ENCODE measurements around the gene TMEM35B. TPM values are rescaled to one million over a fixed set of nuclear protein-coding genes. Genes with fewer than 3 reads are reported as not detected.
"Not testable (repeated sequence)": the region's sequence is repeated elsewhere in the genome, so short reads cannot be mapped to it uniquely, and the experiment has no call there.

Gene TMEM35B
- total RNA-seq, 2 donors from 2014 or later, result 28.2 to 31.3 TPM

DNA sequence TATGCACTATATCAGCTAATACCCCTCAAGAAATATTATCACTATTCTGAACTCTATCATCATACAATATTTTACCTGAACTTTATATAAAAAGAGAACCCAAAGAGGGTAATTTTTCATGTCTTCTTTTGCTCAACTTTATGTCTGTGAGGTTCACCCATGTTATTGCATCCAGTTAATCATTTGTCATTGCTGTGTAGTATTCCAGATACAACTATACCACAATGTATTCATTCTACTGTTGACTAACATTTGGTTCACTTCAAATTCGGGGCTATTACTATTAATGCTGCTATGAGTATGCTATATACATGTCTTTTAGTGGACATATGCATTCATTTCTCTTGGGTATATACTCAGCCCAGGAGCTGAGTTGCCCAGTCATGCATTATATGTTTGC, 34.7 kb downstream of the TMEM35B start:
- WGBS, 2 experiments (ENCODE audit: insufficient coverage in 1 of 2, insufficient read length in 1 of 2), result 63% methylated on average over 1 of the region's 1 CpG; no CpG with 5 or more reads in 1 of the 2 experiments
- Mint-ChIP-seq H3K9me3 (peaks cover 8% of the 10 kb centered on the region), H3K36me3 (ENCODE audit: low read depth) (no peaks in the 10 kb centered on the region), H3K4me3 (no peak overlapping the region), H3K27ac (no peak overlapping the region), H3K4me1 (no peaks in the 10 kb centered on the region), H3K27me3 (ENCODE audit: insufficient read depth) (peaks cover 12% of the 10 kb centered on the region)
- H3K36me3 ChIP-seq (ENCODE audit: control insufficient read depth, insufficient read depth, low read length), result no peaks in the 10 kb centered on the region
- H3K9ac ChIP-seq (ENCODE audit: extremely low read depth, low read length, poor library complexity, severe bottlenecking), result no peak overlapping the region
- H3K4me3 ChIP-seq (ENCODE audit: low read length), result no peak overlapping the region
- H3K9me3 ChIP-seq (ENCODE audit: control insufficient read depth, low read length), result no peaks in the 10 kb centered on the region
- no peak for DNase-seq
- H3K27ac ChIP-seq (ENCODE audit: low read depth, low read length), result no peak overlapping the region
- no peaks in the 10 kb centered on the region for H3K27me3 ChIP-seq (ENCODE audit: control insufficient read depth, insufficient read depth, low read length, poor library complexity, severe bottlenecking)
- TF ChIP-seq, protein P1, sequence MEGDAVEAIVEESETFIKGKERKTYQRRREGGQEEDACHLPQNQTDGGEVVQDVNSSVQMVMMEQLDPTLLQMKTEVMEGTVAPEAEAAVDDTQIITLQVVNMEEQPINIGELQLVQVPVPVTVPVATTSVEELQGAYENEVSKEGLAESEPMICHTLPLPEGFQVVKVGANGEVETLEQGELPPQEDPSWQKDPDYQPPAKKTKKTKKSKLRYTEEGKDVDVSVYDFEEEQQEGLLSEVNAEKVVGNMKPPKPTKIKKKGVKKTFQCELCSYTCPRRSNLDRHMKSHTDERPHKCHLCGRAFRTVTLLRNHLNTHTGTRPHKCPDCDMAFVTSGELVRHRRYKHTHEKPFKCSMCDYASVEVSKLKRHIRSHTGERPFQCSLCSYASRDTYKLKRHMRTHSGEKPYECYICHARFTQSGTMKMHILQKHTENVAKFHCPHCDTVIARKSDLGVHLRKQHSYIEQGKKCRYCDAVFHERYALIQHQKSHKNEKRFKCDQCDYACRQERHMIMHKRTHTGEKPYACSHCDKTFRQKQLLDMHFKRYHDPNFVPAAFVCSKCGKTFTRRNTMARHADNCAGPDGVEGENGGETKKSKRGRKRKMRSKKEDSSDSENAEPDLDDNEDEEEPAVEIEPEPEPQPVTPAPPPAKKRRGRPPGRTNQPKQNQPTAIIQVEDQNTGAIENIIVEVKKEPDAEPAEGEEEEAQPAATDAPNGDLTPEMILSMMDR (conservative IDR thresholded peaks at IDR 0.05), result no peak
- H3K4me1 ChIP-seq (ENCODE audit: control insufficient read depth, insufficient read depth, low read length), result no peaks in the 10 kb centered on the region

DNA sequence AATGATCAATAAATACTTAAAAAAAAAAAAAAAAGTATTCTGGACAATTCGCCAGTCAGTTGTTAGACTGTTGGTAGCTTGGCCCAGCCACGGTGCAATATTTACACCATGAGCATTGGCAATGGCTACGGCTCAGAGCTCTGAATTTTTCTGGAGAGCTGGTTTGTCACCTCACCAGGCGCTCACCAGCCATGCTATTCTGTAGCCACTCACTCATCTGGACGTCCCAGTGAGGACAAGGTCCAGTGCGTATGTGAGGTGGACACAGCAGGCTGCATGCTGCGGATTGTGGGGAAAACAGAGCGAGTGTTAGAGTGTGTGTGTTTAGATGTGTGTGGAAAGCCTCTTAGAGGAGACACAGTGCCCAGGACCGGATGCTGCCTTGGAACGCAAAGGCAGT, 36.4 kb downstream of the TMEM35B start:
- H3K9ac ChIP-seq (ENCODE audit: extremely low read depth, low read length, poor library complexity, severe bottlenecking); H3K9me3 Mint-ChIP-seq; H3K4me3 ChIP-seq (ENCODE audit: low read length); DNase-seq; H3K27ac ChIP-seq (ENCODE audit: low read depth, low read length); H3K4me3 Mint-ChIP-seq; H3K36me3 Mint-ChIP-seq (ENCODE audit: low read depth); H3K9me3 ChIP-seq (ENCODE audit: control insufficient read depth, low read length); H3K36me3 ChIP-seq (ENCODE audit: control insufficient read depth, insufficient read depth, low read length); H3K27ac Mint-ChIP-seq; H3K4me1 Mint-ChIP-seq; H3K27me3 Mint-ChIP-seq (ENCODE audit: insufficient read depth); H3K4me1 ChIP-seq (ENCODE audit: control insufficient read depth, insufficient read depth, low read length); H3K27me3 ChIP-seq (ENCODE audit: control insufficient read depth, insufficient read depth, low read length, poor library complexity, severe bottlenecking): not testable (repeated sequence)
- 88% methylated on average over 4 to 10 of the region's 10 CpGs for WGBS, 2 experiments (ENCODE audit: insufficient coverage in 1 of 2, insufficient read length in 1 of 2)

DNA sequence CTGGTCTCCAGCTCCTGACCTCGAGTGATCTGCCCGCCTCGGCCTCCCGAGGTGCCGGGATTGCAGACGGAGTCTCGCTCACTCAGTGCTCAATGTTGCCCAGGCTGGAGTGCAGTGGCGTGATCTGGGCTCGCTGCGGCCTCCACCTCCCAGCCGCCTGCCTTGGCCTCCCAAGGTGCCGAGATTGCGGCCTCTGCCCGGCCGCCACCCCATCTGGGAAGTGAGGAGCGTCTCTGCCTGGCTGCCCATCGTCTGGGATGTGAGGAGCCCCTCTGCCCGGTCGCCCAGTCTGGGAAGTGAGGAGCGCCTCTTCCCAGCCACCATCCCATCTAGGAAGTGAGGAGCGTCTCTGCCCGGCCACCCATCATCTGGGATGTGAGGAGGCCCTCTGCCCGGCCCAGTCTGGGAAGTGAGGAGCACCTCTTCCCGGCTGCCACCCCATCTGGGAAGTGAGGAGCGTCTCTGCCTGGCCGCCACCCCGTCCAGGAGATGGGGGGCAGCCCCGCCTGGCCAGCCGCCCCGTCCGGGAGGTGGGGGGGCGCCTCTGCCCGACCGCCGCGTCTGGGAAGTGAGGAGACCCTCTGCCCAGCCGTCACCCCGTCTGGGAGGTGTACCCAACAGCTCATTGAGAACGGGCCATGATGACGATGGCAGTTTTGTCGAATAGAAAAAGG, 37.4 kb downstream of the TMEM35B start:
- H3K4me3 Mint-ChIP-seq; H3K4me3 ChIP-seq (ENCODE audit: low read length); H3K9ac ChIP-seq (ENCODE audit: extremely low read depth, low read length, poor library complexity, severe bottlenecking); DNase-seq; H3K27ac Mint-ChIP-seq; H3K9me3 ChIP-seq (ENCODE audit: control insufficient read depth, low read length); H3K36me3 ChIP-seq (ENCODE audit: control insufficient read depth, insufficient read depth, low read length); H3K4me1 ChIP-seq (ENCODE audit: control insufficient read depth, insufficient read depth, low read length); H3K27me3 Mint-ChIP-seq (ENCODE audit: insufficient read depth); H3K27me3 ChIP-seq (ENCODE audit: control insufficient read depth, insufficient read depth, low read length, poor library complexity, severe bottlenecking); H3K27ac ChIP-seq (ENCODE audit: low read depth, low read length); H3K36me3 Mint-ChIP-seq (ENCODE audit: low read depth); H3K4me1 Mint-ChIP-seq; H3K9me3 Mint-ChIP-seq: not testable (repeated sequence)
- WGBS, 2 experiments (ENCODE audit: insufficient coverage in 1 of 2, insufficient read length in 1 of 2), result 90 to 92% methylated on average over 15 to 41 of the region's 41 CpGs

DNA sequence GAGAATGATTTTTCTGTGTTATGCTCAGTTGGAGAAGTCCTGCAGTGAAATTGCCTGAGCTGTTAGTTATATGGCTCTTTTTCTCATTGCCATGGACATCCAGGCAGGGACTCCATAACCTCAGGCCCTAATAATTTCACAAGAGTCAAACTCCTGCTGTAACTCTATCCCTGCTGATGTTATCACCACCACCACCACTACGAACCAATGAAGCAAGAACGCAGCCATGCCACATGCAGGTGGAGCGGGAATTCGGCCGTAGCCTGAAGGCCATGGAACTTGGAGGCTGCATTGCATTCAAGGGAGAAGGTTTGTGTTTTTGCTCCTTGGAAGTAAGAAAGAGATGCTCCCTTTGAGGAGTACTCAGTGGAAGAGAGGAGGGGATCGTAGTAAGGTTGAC, 38.9 kb downstream of the TMEM35B start:
- WGBS, 2 experiments (ENCODE audit: insufficient coverage in 1 of 2, insufficient read length in 1 of 2), result 95% methylated on average over 6 of the region's 6 CpGs; no CpG with 5 or more reads in 1 of the 2 experiments
- Histone ChIP-seq H3K9ac (ENCODE audit: extremely low read depth, low read length, poor library complexity, severe bottlenecking) (no peak overlapping the region), H3K27ac (ENCODE audit: low read depth, low read length) (no peak overlapping the region), H3K27me3 (ENCODE audit: control insufficient read depth, insufficient read depth, low read length, poor library complexity, severe bottlenecking) (peaks cover 14% of the 10 kb centered on the region), H3K9me3 (ENCODE audit: control insufficient read depth, low read length) (no peaks in the 10 kb centered on the region), H3K36me3 (ENCODE audit: control insufficient read depth, insufficient read depth, low read length) (no peaks in the 10 kb centered on the region), H3K4me1 (ENCODE audit: control insufficient read depth, insufficient read depth, low read length) (no peaks in the 10 kb centered on the region), H3K4me3 (ENCODE audit: low read length) (no peak overlapping the region)
- Mint-ChIP-seq H3K4me1 (no peaks in the 10 kb centered on the region), H3K27ac (no peak overlapping the region), H3K9me3 (peaks cover 8% of the 10 kb centered on the region), H3K36me3 (ENCODE audit: low read depth) (no peaks in the 10 kb centered on the region), H3K4me3 (no peak overlapping the region), H3K27me3 (ENCODE audit: insufficient read depth) (peaks cover 5% of the 10 kb centered on the region)
- TF ChIP-seq, protein P1 (conservative IDR thresholded peaks at IDR 0.05), result no peak
- no peak for DNase-seq

DNA sequence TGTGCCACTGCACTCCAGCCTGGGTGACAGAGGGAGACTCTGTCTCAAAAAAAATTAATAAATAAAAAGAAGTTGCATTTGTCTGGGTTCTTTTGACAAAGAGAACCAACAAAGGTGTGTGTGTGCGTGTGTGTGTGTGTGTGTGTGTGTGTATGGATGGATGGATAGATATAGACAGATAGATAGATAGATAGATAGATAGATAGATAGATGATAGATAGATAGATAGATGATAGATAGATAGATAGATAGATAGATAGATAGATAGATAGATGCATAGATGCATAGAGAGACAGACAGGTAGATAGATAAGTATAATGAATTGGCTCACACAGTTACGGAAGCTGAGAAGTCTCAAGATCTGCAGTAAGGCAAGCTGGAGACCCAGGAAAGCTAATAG, 43.3 kb downstream of the TMEM35B start:
- not testable (repeated sequence) for H3K9ac ChIP-seq (ENCODE audit: extremely low read depth, low read length, poor library complexity, severe bottlenecking); H3K36me3 Mint-ChIP-seq (ENCODE audit: low read depth); H3K9me3 Mint-ChIP-seq; H3K4me1 Mint-ChIP-seq; H3K9me3 ChIP-seq (ENCODE audit: control insufficient read depth, low read length); H3K4me1 ChIP-seq (ENCODE audit: control insufficient read depth, insufficient read depth, low read length); H3K4me3 Mint-ChIP-seq; DNase-seq; H3K27ac ChIP-seq (ENCODE audit: low read depth, low read length); H3K27ac Mint-ChIP-seq; H3K4me3 ChIP-seq (ENCODE audit: low read length); H3K36me3 ChIP-seq (ENCODE audit: control insufficient read depth, insufficient read depth, low read length)
- H3K27me3 ChIP-seq (ENCODE audit: control insufficient read depth, insufficient read depth, low read length, poor library complexity, severe bottlenecking), result peaks cover 14% of the 10 kb centered on the region
- peaks cover 11% of the 10 kb centered on the region for H3K27me3 Mint-ChIP-seq (ENCODE audit: insufficient read depth)
- WGBS, 2 experiments (ENCODE audit: insufficient coverage in 1 of 2, insufficient read length in 1 of 2), result 86 to 91% methylated on average over 2 of the region's 2 CpGs

Data from endodermal cell (in vitro differentiated cells).